A673 (cell line): ENCODE measurements around the gene JAG2. TPM values are rescaled to one million over a fixed set of nuclear protein-coding genes. Genes with fewer than 3 reads are reported as not detected.

Experiments
- BruUV-seq: library from RNA; stranded (reverse); fragments of 400-500 nt; replicated peaks from 2 replicates; lab custom pipeline; 2021; lab: Mats Ljungman, UMichigan
- CTCF ChIA-PET: fragments of 300-600 bp; sonication (Branson Sonifier 250); formaldehyde crosslinking; loops from one replicate; lab custom pipeline; 2022; ENCODE audit warnings: antibody characterized with exemption; lab: Charles Lee
- POLR2A ChIA-PET: fragments of 300-600 bp; sonication (Branson Sonifier 250); formaldehyde crosslinking; loops from one replicate; lab custom pipeline; 2022; ENCODE audit warnings: antibody characterized with exemption; ENCODE audit not compliant: low non-redundant PET; lab: Charles Lee
- DNase-seq: peaks from one replicate; pipeline ENCODE4 v3.0.0-alpha.2; 2015; ENCODE audit warnings: low spot score
- H3K27ac ChIP-seq: fragments of 200-600 bp; sonication (generic); 2 replicates; pipeline ENCODE4 v1.5.1; 2016; ENCODE audit warnings: mixed run types, low read depth, mild to moderate bottlenecking, mixed read lengths, antibody characterized with exemption, low read length; ENCODE audit not compliant: poor library complexity, severe bottlenecking
- H3K27me3 ChIP-seq: fragments of 200-600 bp; sonication (generic); replicated peaks from 2 replicates; pipeline ENCODE4 v1.6.1; 2017; ENCODE audit warnings: mixed run types, low read depth, mild to moderate bottlenecking, mixed read lengths, antibody characterized with exemption, low read length; ENCODE audit not compliant: insufficient read depth, poor library complexity
- H3K36me3 ChIP-seq: fragments of 200-600 bp; sonication (generic); 2 replicates; pipeline ENCODE4 v1.6.1; 2016; ENCODE audit warnings: mixed run types, mild to moderate bottlenecking, mixed read lengths, antibody characterized with exemption, low read length; ENCODE audit not compliant: insufficient read depth, poor library complexity, severe bottlenecking
- H3K4me1 ChIP-seq: fragments of 200-600 bp; sonication (generic); 2 replicates; pipeline ENCODE4 v1.6.1; 2017; ENCODE audit warnings: mixed run types, mild to moderate bottlenecking, mixed read lengths, antibody characterized with exemption, low read length; ENCODE audit not compliant: insufficient read depth, poor library complexity, severe bottlenecking
- H3K4me3 ChIP-seq: fragments of 200-600 bp; sonication (generic); 2 replicates; pipeline ENCODE4 v1.5.1; 2016; ENCODE audit warnings: low read depth, mixed run types, mild to moderate bottlenecking, mixed read lengths, low read length; ENCODE audit not compliant: poor library complexity, severe bottlenecking
- H3K9me3 ChIP-seq: fragments of 200-600 bp; sonication (generic); 2 replicates; pipeline ENCODE4 v1.6.1; 2016; ENCODE audit warnings: mixed run types, low read depth, mild to moderate bottlenecking, mixed read lengths, antibody characterized with exemption, low read length; ENCODE audit not compliant: poor library complexity, severe bottlenecking
- EZH2 ChIP-seq: fragments of 200-600 bp; sonication (generic); IDR thresholded peaks from 2 replicates; pipeline ENCODE4 v1.6.1; 2017; ENCODE audit warnings: borderline replicate concordance, low read depth, mild to moderate bottlenecking, mixed read lengths, antibody characterized with exemption, low read length; ENCODE audit not compliant: poor library complexity, severe bottlenecking
- intact Hi-C: fragments of 100-400 bp; cut with micrococcal nuclease; formaldehyde crosslinking; loops from one replicate; pipeline ENCODE4 v1.10.0; 2022; ENCODE audit not compliant: unreplicated experiment
- total RNA-seq: library from RNA; stranded (reverse); gene quantifications from 2 replicates; pipeline ENCODE4 v1.2.3, GENCODE V29; 2021
- TF ChIP-seq, protein P1 (sequence below): fragments of 300-800, 200-600 bp; sonication (generic); conservative IDR thresholded peaks from 2 replicates; pipeline ENCODE4 v1.5.1; 2017; ENCODE audit warnings: low read depth, mild to moderate bottlenecking, antibody characterized with exemption, low read length, moderate library complexity, mixed read lengths

Gene JAG2
- total RNA-seq, 1 experiment from 2014 or later, result 14.3 TPM

DNA sequence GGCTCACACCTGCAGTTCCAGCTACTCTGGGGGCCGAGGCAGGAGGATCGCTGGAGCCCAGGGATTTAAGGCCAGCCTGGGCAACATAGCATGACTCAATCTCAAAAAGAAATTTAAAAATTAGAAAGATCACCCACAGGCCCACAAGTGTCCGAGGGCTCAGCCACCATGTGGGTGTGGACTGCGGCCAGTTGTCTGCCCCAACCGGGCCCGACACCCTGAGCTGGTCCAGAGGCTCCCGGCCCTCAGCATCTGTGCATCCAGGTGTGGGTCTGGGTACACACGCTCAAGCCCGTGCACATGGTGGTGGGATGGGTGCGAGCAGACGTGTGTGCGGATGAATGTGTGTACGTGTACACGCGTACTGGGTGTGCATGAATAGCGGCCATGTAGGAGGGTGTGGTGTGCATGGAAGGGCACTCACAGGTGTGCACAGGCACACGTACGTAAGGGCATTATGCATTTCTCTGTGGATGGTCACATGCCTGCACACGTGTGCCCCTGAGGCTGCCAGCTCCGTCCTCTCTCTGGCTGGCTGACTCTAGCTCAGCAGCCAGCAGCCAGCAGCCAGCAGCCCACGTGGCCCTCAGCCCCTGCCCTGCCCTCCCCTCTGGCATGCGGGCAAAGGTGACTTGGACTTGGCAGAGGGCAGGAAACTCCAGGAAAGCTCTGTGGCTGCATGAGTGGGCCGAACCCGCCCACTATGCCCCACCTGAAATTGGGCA is 35.8 kb upstream of the JAG2 start:
- no peak overlapping the region for H3K27ac ChIP-seq
- no peak for DNase-seq
- ChIA-PET POLR2A (no interaction called here), CTCF (no interaction called here)
- no peaks in the 10 kb centered on the region for H3K9me3 ChIP-seq
- BruUV-seq, result no TSS peak
- TF ChIP-seq, protein P1, sequence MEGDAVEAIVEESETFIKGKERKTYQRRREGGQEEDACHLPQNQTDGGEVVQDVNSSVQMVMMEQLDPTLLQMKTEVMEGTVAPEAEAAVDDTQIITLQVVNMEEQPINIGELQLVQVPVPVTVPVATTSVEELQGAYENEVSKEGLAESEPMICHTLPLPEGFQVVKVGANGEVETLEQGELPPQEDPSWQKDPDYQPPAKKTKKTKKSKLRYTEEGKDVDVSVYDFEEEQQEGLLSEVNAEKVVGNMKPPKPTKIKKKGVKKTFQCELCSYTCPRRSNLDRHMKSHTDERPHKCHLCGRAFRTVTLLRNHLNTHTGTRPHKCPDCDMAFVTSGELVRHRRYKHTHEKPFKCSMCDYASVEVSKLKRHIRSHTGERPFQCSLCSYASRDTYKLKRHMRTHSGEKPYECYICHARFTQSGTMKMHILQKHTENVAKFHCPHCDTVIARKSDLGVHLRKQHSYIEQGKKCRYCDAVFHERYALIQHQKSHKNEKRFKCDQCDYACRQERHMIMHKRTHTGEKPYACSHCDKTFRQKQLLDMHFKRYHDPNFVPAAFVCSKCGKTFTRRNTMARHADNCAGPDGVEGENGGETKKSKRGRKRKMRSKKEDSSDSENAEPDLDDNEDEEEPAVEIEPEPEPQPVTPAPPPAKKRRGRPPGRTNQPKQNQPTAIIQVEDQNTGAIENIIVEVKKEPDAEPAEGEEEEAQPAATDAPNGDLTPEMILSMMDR, result no peak
- no peak for TF ChIP-seq EZH2
- no peaks in the 10 kb centered on the region for H3K27me3 ChIP-seq
- no peaks in the 10 kb centered on the region for H3K36me3 ChIP-seq
- intact Hi-C loops, result no loop called here
- H3K4me3 ChIP-seq, result no peak overlapping the region
- H3K4me1 ChIP-seq, result peaks cover 4% of the 10 kb centered on the region

DNA sequence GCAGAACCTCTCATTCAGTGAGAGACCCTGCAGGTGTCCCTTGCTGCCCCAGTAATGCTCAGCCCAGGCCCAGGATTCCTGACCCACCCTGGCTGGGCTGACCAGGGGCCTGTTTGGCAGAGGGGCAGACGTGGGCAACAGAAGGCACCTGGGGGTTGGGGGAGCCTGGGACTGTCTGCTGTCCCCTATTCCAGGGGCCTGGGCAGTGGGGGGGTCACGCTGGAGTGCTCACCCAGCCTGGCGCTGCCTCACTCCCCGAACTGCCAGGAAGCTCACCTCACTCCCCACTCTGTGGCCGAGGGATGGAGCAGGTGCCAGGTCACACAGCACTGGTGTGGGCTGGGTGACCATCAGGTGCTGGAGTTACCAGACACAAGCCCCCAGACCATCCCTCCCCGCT is 35.1 kb upstream of the JAG2 start:
- no peak overlapping the region for H3K27ac ChIP-seq
- ChIA-PET POLR2A (no interaction called here), CTCF (no interaction called here)
- BruUV-seq, result no TSS peak
- TF ChIP-seq, protein P1, result no peak
- no peak for TF ChIP-seq EZH2
- H3K4me3 ChIP-seq, result no peak overlapping the region
- no peaks in the 10 kb centered on the region for H3K36me3 ChIP-seq
- H3K9me3 ChIP-seq, result no peaks in the 10 kb centered on the region
- H3K4me1 ChIP-seq, result peaks cover 4% of the 10 kb centered on the region
- H3K27me3 ChIP-seq, result no peaks in the 10 kb centered on the region
- DNase-seq, result no peak
- intact Hi-C loops, result loop anchor here (1.0 to 2.0 kb wide), 2 partner anchors 77 to 149 kb away; no protein-coding TSS in a partner anchor

DNA sequence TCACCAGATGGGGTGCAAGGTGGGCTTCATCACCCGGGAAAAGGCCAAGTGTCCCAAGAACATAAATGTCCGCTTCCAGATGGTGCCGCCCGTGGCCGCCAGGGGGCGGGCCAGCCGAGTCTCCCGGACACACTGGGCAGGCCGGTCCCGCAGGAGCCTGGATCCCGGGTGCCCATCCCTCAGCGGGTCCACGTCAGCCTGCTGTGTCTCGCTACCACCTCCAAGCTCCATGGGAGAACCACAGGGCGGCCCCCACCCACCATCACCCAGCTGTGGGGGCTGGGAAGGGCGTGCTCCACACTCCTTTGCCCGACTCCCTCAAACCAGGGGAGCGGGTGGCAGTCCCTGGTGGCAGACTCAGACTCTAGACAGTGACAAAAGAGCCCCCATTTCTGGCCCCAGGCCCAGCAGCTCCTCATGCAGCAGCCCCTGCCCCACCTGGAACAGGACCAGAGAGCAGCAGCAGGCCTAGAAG is 34.5 kb upstream of the JAG2 start:
- ChIA-PET CTCF (no interaction called here), POLR2A (no interaction called here)
- H3K4me3 ChIP-seq, result no peak overlapping the region
- H3K9me3 ChIP-seq, result no peaks in the 10 kb centered on the region
- TF ChIP-seq EZH2, result no peak
- TF ChIP-seq, protein P1, result peak; percentile 97
- peak; percentile 75 for DNase-seq
- no peaks in the 10 kb centered on the region for H3K36me3 ChIP-seq
- H3K4me1 ChIP-seq, result peaks cover 4% of the 10 kb centered on the region
- H3K27ac ChIP-seq, result no peak overlapping the region
- intact Hi-C loops, result loop anchor here (1.0 to 2.0 kb wide), 2 partner anchors 78 to 149 kb away; no protein-coding TSS in a partner anchor
- BruUV-seq, result no TSS peak
- H3K27me3 ChIP-seq, result no peaks in the 10 kb centered on the region
